K562 (cell line): ENCODE measurements around the gene LTA. TPM values are rescaled to one million over a fixed set of nuclear protein-coding genes. Genes with fewer than 3 reads are reported as not detected.

Experiments
- ATF7 ChIP-seq: fragments of 450-650 bp; IDR thresholded peaks from 2 replicates; pipeline ENCODE4 v1.7.1; 2014; ENCODE audit warnings: mild to moderate bottlenecking, moderate library complexity
- CBFA2T2 ChIP-seq: fragments of 450-650 bp; conservative IDR thresholded peaks from 2 replicates; pipeline ENCODE4 v1.6.1; 2017; ENCODE audit warnings: mild to moderate bottlenecking
- CHD2 ChIP-seq: IDR thresholded peaks from 2 replicates; pipeline ENCODE4 v1.6.1; 2011; ENCODE audit warnings: low read depth, low read length
- DNMT1 ChIP-seq: fragments of 450-650 bp; IDR thresholded peaks from 2 replicates; pipeline ENCODE4 v1.6.1; 2016; ENCODE audit warnings: antibody characterized with exemption, mild to moderate bottlenecking
- ILF3 ChIP-seq: fragments of 450-650 bp; IDR thresholded peaks from 2 replicates; pipeline ENCODE4 v1.6.1; 2018; ENCODE audit warnings: antibody characterized with exemption, mild to moderate bottlenecking, moderate library complexity, borderline replicate concordance
- KLF10 ChIP-seq: fragments of 250-450 bp; sonication (Bioruptor Pico); IDR thresholded peaks from 2 replicates; pipeline ENCODE4 v1.6.1; 2021; ENCODE audit warnings: matching md5 sums
- MYBL2 ChIP-seq, 2 experiments: fragments of 450-650 bp in 1 of 2; sonication (generic) in 1 of 2; formaldehyde crosslinking in 1 of 2; IDR thresholded peaks; 2 replicates each; pipeline versions ENCODE4 v1.6.1 to v1.8.1; 2017 to 2022; ENCODE audit warnings: borderline replicate concordance in 1 of 2, inconsistent platforms in 1 of 2, low read depth in 1 of 2, mild to moderate bottlenecking in 1 of 2, missing genetic modification reagents in 1 of 2, moderate library complexity in 1 of 2
- NR4A1 ChIP-seq, 2 experiments: fragments of 250-450 bp in 1 of 2; fragments of 450-650 bp in 1 of 2; sonication (Bioruptor Pico) in 1 of 2; IDR thresholded peaks; 2 replicates each; pipeline versions ENCODE4 v1.4.0 to v1.6.1; 2016 to 2020; ENCODE audit warnings: mild to moderate bottlenecking in 2 of 2, missing compliant biosample characterization in 1 of 2, missing genetic modification characterization in 1 of 2, moderate library complexity in 1 of 2
- SMARCA4 ChIP-seq: fragments of 450-650 bp; IDR thresholded peaks from 2 replicates; pipeline ENCODE4 v1.6.1; 2016
- SNIP1 ChIP-seq: fragments of 450-650 bp; IDR thresholded peaks from 2 replicates; pipeline ENCODE4 v1.7.1; 2017; ENCODE audit warnings: low read depth, mild to moderate bottlenecking
- SREBF2 ChIP-seq: sonication (generic); formaldehyde crosslinking; IDR thresholded peaks from 2 replicates; pipeline ENCODE4 v1.4.0; 2020; ENCODE audit warnings: mild to moderate bottlenecking, missing genetic modification reagents
- TCF7L2 ChIP-seq: fragments of 150-350 bp; IDR thresholded peaks from 2 replicates; pipeline ENCODE4 v1.6.1; 2016; ENCODE audit warnings: low read depth, mild to moderate bottlenecking, low read length, moderate library complexity
- ZNF143 ChIP-seq: sonication (generic); formaldehyde crosslinking; IDR thresholded peaks from 2 replicates; pipeline ENCODE4 v1.9.0; 2022; ENCODE audit warnings: mild to moderate bottlenecking, missing genetic modification reagents
- ZNF41 ChIP-seq: fragments of 250-450 bp; sonication (Bioruptor Pico); conservative IDR thresholded peaks from 2 replicates; pipeline ENCODE4 v1.4.0; 2020; ENCODE audit warnings: mild to moderate bottlenecking
- ZNF445 ChIP-seq: fragments of 250-450 bp; sonication (Bioruptor Pico); IDR thresholded peaks from 2 replicates; pipeline ENCODE4 v1.4.0; 2020; ENCODE audit warnings: low read depth, mild to moderate bottlenecking, moderate library complexity
- ZNF764 ChIP-seq: fragments of 250-450 bp; sonication (Bioruptor Pico); IDR thresholded peaks from 2 replicates; pipeline ENCODE4 v1.4.0; 2020; ENCODE audit warnings: low read depth, mild to moderate bottlenecking, moderate library complexity
- polyA plus RNA-seq, 8 experiments: library from polyadenylated mRNA; depleted of rRNA in 4 of 8; stranded (reverse) in 5 of 8; unstranded in 3 of 8; fragments of >200 nt; fragmentation: Nextera tagmentation in 2 of 8; fragmentation: Illumina TruSeq in 1 of 8; extraction: Ambion mirVana in 2 of 8; extraction: Trizol in 1 of 8; gene quantifications; 2 replicates each; pipeline versions ENCODE4 v1.2.1 to v1.2.3, GENCODE V29; 2011 to 2014; ENCODE audit warnings: inconsistent platforms in 1 of 8, missing spikeins in 1 of 8
- total RNA-seq, 7 experiments: library from RNA; depleted of rRNA in 6 of 7; stranded (reverse); fragments of >200 nt in 6 of 7; fragmentation: Illumina TruSeq in 2 of 7; extraction: Trizol in 2 of 7; gene quantifications; 2 replicates each; pipeline versions ENCODE4 v1.2.1 to v1.2.3, GENCODE V29; 2011 to 2021; ENCODE audit warnings: low replicate concordance in 1 of 7
- TF ChIP-seq, protein P1 (sequence below): sonication (generic); formaldehyde crosslinking; IDR thresholded peaks from 2 replicates; pipeline ENCODE4 v1.8.0; 2023; ENCODE audit warnings: mild to moderate bottlenecking, missing genetic modification reagents
- TF ChIP-seq, protein P2 (sequence below): sonication (generic); formaldehyde crosslinking; IDR thresholded peaks from 2 replicates; pipeline ENCODE4 v1.8.0; 2022; ENCODE audit warnings: missing genetic modification reagents, mild to moderate bottlenecking, borderline replicate concordance
- TF ChIP-seq, protein P3 (sequence below): sonication (generic); formaldehyde crosslinking; IDR thresholded peaks from 2 replicates; pipeline ENCODE4 v1.8.0; 2023; ENCODE audit warnings: mild to moderate bottlenecking, missing genetic modification reagents
- TF ChIP-seq, protein P4 (sequence below), 2 experiments: fragments of 450-650 bp; conservative IDR thresholded peaks; 2 replicates each; pipeline ENCODE4 v1.6.1; 2017; ENCODE audit warnings: mild to moderate bottlenecking in 2 of 2, moderate library complexity in 2 of 2

Gene LTA
- total and polyA plus RNA-seq, 9 of the 15 experiments (the other 6 are each of a cell fraction or from before 2014, with no cell fraction given) = 0.80 TPM; not detected in 8

DNA sequence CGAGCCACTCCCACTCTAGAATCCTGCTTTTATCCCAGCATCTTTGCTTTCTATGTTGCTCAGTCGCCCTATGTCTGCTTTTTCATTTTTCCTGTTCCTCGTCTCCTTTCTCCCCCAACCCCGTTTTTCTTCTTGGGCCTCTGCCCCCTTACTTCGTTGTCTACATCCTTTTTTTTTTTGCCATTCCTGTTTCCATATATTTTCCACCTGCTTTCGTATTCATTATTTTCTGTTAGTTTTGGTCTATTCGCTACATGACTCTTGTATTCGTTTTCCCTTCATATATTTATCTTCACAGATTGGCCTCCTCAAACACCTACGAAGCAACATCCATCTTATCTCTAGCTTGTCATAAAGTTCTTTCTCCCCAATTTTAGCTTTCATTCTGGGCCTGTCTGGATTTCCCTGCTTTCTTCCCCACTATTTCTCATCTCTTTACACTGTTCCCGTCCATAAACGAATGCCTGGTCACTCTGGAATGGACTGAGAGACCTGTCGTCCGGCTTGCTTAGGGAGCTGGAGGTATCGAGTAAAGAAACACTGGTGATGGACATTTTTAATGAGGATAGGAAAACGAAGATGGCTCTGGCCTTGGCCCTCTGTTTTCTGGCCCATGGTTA lies 49.3 kb downstream of the LTA start (continued):
- no peak for TF ChIP-seq ZNF41 (CRISPR knock-in tag)
- TF ChIP-seq SMARCA4 = peak; percentile 71; the same call in 1 of the 2 replicates
- TF ChIP-seq, protein P1, sequence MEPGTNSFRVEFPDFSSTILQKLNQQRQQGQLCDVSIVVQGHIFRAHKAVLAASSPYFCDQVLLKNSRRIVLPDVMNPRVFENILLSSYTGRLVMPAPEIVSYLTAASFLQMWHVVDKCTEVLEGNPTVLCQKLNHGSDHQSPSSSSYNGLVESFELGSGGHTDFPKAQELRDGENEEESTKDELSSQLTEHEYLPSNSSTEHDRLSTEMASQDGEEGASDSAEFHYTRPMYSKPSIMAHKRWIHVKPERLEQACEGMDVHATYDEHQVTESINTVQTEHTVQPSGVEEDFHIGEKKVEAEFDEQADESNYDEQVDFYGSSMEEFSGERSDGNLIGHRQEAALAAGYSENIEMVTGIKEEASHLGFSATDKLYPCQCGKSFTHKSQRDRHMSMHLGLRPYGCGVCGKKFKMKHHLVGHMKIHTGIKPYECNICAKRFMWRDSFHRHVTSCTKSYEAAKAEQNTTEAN (CRISPR knock-in tag) = no peak
- TF ChIP-seq ILF3 = no peak
- TF ChIP-seq, protein P2, sequence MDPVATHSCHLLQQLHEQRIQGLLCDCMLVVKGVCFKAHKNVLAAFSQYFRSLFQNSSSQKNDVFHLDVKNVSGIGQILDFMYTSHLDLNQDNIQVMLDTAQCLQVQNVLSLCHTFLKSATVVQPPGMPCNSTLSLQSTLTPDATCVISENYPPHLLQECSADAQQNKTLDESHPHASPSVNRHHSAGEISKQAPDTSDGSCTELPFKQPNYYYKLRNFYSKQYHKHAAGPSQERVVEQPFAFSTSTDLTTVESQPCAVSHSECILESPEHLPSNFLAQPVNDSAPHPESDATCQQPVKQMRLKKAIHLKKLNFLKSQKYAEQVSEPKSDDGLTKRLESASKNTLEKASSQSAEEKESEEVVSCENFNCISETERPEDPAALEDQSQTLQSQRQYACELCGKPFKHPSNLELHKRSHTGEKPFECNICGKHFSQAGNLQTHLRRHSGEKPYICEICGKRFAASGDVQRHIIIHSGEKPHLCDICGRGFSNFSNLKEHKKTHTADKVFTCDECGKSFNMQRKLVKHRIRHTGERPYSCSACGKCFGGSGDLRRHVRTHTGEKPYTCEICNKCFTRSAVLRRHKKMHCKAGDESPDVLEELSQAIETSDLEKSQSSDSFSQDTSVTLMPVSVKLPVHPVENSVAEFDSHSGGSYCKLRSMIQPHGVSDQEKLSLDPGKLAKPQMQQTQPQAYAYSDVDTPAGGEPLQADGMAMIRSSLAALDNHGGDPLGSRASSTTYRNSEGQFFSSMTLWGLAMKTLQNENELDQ (CRISPR knock-in tag) = no peak
- TF ChIP-seq SREBF2 (CRISPR knock-in tag) = no peak
- TF ChIP-seq SNIP1 = no peak; the same call in none of the 2 replicates
- TF ChIP-seq MYBL2 (IDR thresholded peaks at IDR 0.05; ENCODE audit: low read depth) = no peak
- no peak for TF ChIP-seq MYBL2 (CRISPR knock-in tag; IDR thresholded peaks at IDR 0.05; ENCODE audit: borderline replicate concordance)
- TF ChIP-seq, protein P3, sequence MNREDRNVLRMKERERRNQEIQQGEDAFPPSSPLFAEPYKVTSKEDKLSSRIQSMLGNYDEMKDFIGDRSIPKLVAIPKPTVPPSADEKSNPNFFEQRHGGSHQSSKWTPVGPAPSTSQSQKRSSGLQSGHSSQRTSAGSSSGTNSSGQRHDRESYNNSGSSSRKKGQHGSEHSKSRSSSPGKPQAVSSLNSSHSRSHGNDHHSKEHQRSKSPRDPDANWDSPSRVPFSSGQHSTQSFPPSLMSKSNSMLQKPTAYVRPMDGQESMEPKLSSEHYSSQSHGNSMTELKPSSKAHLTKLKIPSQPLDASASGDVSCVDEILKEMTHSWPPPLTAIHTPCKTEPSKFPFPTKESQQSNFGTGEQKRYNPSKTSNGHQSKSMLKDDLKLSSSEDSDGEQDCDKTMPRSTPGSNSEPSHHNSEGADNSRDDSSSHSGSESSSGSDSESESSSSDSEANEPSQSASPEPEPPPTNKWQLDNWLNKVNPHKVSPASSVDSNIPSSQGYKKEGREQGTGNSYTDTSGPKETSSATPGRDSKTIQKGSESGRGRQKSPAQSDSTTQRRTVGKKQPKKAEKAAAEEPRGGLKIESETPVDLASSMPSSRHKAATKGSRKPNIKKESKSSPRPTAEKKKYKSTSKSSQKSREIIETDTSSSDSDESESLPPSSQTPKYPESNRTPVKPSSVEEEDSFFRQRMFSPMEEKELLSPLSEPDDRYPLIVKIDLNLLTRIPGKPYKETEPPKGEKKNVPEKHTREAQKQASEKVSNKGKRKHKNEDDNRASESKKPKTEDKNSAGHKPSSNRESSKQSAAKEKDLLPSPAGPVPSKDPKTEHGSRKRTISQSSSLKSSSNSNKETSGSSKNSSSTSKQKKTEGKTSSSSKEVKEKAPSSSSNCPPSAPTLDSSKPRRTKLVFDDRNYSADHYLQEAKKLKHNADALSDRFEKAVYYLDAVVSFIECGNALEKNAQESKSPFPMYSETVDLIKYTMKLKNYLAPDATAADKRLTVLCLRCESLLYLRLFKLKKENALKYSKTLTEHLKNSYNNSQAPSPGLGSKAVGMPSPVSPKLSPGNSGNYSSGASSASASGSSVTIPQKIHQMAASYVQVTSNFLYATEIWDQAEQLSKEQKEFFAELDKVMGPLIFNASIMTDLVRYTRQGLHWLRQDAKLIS (CRISPR knock-in tag) = no peak
- no peak for TF ChIP-seq CHD2
- TF ChIP-seq CBFA2T2 = no peak
- no peak for TF ChIP-seq ATF7
- TF ChIP-seq ZNF143 = no peak
- TF ChIP-seq, protein P4, sequence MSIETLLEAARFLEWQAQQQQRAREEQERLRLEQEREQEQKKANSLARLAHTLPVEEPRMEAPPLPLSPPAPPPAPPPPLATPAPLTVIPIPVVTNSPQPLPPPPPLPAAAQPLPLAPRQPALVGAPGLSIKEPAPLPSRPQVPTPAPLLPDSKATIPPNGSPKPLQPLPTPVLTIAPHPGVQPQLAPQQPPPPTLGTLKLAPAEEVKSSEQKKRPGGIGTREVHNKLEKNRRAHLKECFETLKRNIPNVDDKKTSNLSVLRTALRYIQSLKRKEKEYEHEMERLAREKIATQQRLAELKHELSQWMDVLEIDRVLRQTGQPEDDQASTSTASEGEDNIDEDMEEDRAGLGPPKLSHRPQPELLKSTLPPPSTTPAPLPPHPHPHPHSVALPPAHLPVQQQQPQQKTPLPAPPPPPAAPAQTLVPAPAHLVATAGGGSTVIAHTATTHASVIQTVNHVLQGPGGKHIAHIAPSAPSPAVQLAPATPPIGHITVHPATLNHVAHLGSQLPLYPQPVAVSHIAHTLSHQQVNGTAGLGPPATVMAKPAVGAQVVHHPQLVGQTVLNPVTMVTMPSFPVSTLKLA (conservative IDR thresholded peaks at IDR 0.05) = no peak
- TF ChIP-seq ZNF764 (CRISPR knock-in tag) = no peak
- TF ChIP-seq ZNF445 (CRISPR knock-in tag) = no peak
- TF ChIP-seq KLF10 = no peak
- no peak for TF ChIP-seq DNMT1
- TF ChIP-seq TCF7L2 = no peak
- TF ChIP-seq NR4A1 (CRISPR knock-in tag; IDR thresholded peaks at IDR 0.05) = no peak
- no peak for TF ChIP-seq NR4A1 (tag; IDR thresholded peaks at IDR 0.05)
